Heart left ventricle (tissue), 13 donors: ENCODE measurements around the gene SUSD5.

Source experiments
- CTCF ChIP-seq, 12 donors: fragments of 200-600 bp; sonication (generic) in 4 of 12; IDR thresholded peaks; one replicate each; pipeline versions ENCODE4 v1.5.0 to v1.8.0; 2018 to 2022; ENCODE audit warnings: antibody characterized with exemption in 12 of 12, mild to moderate bottlenecking in 5 of 12
- POLR2A ChIP-seq, 2 donors: fragments of 450-650 bp; IDR thresholded peaks; one replicate each; pipeline ENCODE4 v1.6.1; 2017; ENCODE audit warnings: antibody characterized with exemption in 2 of 2, mild to moderate bottlenecking in 2 of 2, moderate library complexity in 2 of 2
- donor health status: ischemic (EF 13 %, LVEDD 7.1; RV severe dilation, severe dysfunction).
- donor health status: DM: no; HTN: yes; CAD: no.
- donor health status: DM: no; HTN: no; CAD: no.
- donor health status: ischemic (EF 25% LVEDD 6.9; RV normal size, moderate dysfunction).
- donor health status: ischemic (EF 25% LVEDD 5.7; RV mildly dilated, moderate dysfunction).
- donor health status: ischemic (EF 35%, LVEDD 5.7; RV mildly dilated, moderate dysfunction).
- donor health status: nonischemic (EF 11% LVEDD 7.7; RV severe dilation, severe dysfunction).
- donor health status: DM: yes; HTN: yes; CAD: no.
- donor health status: PGD.
- donor health status: ischemic (EF 29% LVEDD 5.4; RV normal size, mild dysfunction).
- donor health status: nonischemic (EF 23%, LVEDD 6.1; RV moderate dilation, normal function).

- TF ChIP-seq POLR2A (IDR thresholded peaks at IDR 0.05), result no peak
- TF ChIP-seq CTCF (IDR thresholded peaks at IDR 0.05), result no peak
Observed at GRCh38 chr3:33179132-33179531, 39.5 kb downstream of the SUSD5 start.
